Measurements from ENCODE around the gene CHTF18.

CHTF18 gene

DNA sequence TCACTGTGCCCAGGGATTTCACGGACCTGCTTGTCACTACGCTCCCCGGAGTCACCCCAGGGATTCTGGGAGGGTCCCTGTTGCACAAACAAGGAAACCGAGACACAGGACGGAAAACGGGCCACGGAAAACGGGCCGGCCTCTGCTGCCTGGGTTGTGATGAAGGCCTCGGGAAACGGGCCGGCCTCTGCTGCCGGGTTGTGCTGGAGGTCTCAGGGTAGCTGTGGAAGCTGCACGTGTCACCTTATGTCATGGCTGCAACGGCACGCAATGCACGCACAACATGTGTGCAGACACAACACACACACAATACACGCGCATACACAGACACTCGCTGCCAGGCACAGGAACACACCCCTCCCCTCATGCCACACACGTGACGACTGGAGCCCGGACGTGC lies 39.1 kb downstream of the CHTF18 start:
- peaks cover 5% of the 10 kb centered on the region for H3K27me3 Mint-ChIP-seq (ENCODE audit: low read depth, poor library complexity)
- no peak for DNase-seq
- peaks cover 8% of the 10 kb centered on the region for H3K9me3 Mint-ChIP-seq
- no peak overlapping the region for H3K4me3 Mint-ChIP-seq
- TF ChIP-seq, protein P1, sequence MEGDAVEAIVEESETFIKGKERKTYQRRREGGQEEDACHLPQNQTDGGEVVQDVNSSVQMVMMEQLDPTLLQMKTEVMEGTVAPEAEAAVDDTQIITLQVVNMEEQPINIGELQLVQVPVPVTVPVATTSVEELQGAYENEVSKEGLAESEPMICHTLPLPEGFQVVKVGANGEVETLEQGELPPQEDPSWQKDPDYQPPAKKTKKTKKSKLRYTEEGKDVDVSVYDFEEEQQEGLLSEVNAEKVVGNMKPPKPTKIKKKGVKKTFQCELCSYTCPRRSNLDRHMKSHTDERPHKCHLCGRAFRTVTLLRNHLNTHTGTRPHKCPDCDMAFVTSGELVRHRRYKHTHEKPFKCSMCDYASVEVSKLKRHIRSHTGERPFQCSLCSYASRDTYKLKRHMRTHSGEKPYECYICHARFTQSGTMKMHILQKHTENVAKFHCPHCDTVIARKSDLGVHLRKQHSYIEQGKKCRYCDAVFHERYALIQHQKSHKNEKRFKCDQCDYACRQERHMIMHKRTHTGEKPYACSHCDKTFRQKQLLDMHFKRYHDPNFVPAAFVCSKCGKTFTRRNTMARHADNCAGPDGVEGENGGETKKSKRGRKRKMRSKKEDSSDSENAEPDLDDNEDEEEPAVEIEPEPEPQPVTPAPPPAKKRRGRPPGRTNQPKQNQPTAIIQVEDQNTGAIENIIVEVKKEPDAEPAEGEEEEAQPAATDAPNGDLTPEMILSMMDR (IDR thresholded peaks at IDR 0.05): no peak
- no peak overlapping the region for H3K27ac Mint-ChIP-seq
- H3K36me3 Mint-ChIP-seq (ENCODE audit: low read depth): no peaks in the 10 kb centered on the region
- peaks cover 22% of the 10 kb centered on the region for H3K4me1 Mint-ChIP-seq

DNA sequence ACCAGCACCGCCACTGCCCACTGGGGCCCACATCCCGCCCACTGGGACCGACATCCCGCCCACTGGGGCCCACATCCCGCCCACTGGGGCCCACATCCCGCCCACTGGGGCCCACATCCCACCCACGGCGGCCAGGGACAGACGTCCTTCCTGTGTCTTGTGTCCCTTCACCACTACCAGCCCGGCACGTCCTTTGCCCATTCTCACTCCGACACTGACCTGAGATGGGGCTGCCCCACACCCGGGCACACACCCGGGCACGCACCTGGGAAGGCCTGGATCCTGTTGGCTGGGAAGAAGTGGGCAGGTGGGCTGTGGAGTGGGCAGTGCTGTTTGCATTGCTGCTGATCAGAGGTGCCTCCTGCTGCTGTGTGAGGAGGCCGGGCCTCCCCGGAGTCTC lies 40.5 kb downstream of the CHTF18 start:
- Mint-ChIP-seq H3K27ac (no peak overlapping the region), H3K36me3 (ENCODE audit: low read depth) (no peaks in the 10 kb centered on the region), H3K4me3 (no peak overlapping the region), H3K9me3 (peaks cover 2% of the 10 kb centered on the region), H3K27me3 (ENCODE audit: low read depth, poor library complexity) (peaks cover 4% of the 10 kb centered on the region), H3K4me1 (peaks cover 22% of the 10 kb centered on the region)
- TF ChIP-seq, protein P1 (IDR thresholded peaks at IDR 0.05): no peak
- DNase-seq: no peak

DNA sequence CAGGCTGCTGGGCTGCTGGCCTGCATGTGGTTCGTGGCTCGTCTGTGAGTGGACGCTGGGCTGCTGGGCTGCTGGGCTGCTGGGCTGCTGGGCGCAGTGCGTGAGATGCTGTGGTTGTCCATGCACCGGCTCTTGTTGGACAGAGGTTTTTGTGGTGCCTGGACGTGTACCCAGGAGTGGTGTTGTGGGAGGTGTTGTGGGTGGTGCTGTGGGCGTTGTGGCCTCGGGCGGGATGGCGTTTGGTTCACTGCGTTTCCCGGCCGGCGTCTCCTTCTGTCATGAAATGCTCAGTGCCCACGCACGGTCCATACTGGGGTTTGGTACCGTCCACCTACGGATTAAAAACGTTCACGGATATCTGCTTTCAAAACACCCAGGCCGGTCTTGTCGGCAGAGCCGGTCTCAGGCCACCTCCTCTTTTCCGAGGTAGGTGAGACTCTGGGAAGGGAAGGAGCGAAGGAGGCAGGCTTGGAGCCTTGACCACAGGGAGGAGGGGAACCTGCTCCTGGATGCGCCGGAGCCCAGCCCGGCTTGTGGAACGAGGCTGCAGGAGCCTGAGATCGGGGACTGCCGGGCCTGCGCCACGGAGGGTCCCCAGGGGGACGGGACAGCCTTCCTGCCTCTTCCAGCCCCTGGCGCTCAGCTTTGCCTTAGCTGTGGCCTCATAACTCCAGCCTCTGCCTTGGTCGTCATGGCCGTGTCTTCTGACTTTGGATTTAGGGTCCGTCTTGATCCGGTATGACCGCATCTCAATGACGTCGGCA lies 41.9 kb downstream of the CHTF18 start:
- H3K9me3 Mint-ChIP-seq: peaks cover 13% of the 10 kb centered on the region
- TF ChIP-seq, protein P1 (IDR thresholded peaks at IDR 0.05): no peak
- peaks cover 9% of the 10 kb centered on the region for H3K27me3 Mint-ChIP-seq (ENCODE audit: low read depth, poor library complexity)
- no peak overlapping the region for H3K4me3 Mint-ChIP-seq
- peaks cover 6% of the 10 kb centered on the region for H3K36me3 Mint-ChIP-seq (ENCODE audit: low read depth)
- no peak for DNase-seq
- peaks cover 22% of the 10 kb centered on the region for H3K4me1 Mint-ChIP-seq
- no peak overlapping the region for H3K27ac Mint-ChIP-seq

DNA sequence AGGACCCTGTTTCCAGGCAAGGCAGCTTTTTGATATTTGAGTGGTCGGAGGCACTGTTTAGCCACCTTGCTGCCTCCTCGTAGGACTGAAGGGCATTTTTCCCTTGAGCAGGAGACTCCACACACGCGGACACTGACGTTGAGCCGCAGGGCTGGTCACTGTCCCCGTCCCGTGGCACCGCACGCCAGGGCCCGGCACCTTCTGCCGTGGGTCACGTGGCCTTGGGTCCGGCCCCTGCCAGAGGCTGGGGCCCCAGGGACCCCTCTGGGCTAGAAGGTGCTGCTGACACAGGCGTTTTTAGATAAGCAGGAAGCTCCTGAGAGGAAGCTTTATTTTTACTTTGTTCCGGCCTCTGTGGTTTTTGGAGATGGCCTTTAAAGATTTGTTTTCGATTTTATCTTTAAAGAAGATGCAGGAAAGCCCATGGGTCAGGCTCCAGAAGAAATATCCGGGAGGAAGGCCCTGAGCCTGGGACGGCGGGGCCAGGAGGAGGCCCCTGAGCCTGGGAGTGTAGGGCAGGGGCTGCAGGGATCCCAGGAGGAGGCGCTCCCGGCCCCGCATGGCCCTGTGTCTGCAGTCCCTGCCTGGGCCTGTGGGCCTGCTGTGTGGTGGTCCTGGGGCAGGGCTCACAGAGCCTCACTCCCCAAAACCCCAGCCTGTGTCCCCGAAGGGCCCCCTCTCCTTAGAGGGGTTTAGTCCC lies 42.6 kb downstream of the CHTF18 start:
- no peak overlapping the region for H3K27ac Mint-ChIP-seq
- H3K9me3 Mint-ChIP-seq: peaks cover 19% of the 10 kb centered on the region
- H3K4me3 Mint-ChIP-seq: no peak overlapping the region
- DNase-seq: no peak
- H3K36me3 Mint-ChIP-seq (ENCODE audit: low read depth): peaks cover 6% of the 10 kb centered on the region
- peaks cover 15% of the 10 kb centered on the region for H3K4me1 Mint-ChIP-seq
- TF ChIP-seq, protein P1 (IDR thresholded peaks at IDR 0.05): no peak
- peaks cover 9% of the 10 kb centered on the region for H3K27me3 Mint-ChIP-seq (ENCODE audit: low read depth, poor library complexity)

DNA sequence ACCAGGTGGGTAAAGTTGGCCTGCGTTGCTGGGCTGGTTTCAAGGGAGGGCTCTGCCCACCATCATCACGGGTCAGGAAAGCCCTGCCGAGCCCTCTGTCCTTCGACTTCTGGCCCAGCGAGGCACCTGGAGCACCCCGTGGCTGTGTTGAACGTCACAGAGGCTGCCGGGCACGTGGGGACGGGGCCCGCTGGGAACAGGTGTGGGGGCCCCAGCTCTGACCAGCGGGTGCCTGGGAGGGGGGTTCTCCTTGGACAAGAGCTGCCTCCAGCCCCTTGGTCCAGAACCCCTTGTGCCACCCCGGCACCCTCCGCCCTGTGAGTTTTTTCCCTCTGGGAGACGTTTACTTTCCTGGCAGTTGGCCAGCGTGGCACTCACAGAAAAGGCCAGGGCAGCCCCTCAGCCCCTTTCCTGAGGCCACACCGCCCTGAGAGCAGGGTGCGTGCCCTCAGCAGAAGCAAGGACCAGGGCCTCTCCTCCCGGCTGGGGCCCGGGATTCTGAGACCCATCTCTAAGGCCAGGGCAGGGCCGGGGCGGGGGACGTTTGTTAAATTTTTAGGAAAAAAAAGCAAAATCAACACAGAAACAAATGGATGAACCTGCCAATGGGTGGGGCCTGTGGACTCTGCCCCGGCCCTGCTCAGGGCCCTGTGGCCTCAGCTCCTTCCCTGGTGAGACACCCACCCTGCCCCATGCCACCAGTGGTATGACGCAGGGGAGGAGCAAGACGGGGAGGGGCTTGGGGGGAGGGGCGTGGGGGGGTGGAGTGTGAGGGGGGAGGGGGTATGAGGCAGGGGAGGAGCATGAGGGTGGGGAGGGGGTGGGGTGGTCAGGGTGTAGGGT lies 43.4 kb downstream of the CHTF18 start:
- Mint-ChIP-seq H3K36me3 (ENCODE audit: low read depth) (peaks cover 10% of the 10 kb centered on the region), H3K4me3 (no peak overlapping the region), H3K27ac (no peak overlapping the region), H3K9me3 (peaks cover 27% of the 10 kb centered on the region), H3K4me1 (peaks cover 12% of the 10 kb centered on the region), H3K27me3 (ENCODE audit: low read depth, poor library complexity) (peaks cover 9% of the 10 kb centered on the region)
- TF ChIP-seq, protein P1 (IDR thresholded peaks at IDR 0.05): no peak
- no peak for DNase-seq

Data from nephron progenitor cell (in vitro differentiated cells).